ENCODE data around the gene XPR1. TPM values are rescaled to one million over a fixed set of nuclear protein-coding genes. Genes with fewer than 3 reads are reported as not detected.
A peak's percentile ranks its signal among the peaks of the same experiment; 100 is the strongest.
"Not testable (repeated sequence)": the region's sequence is repeated elsewhere in the genome, so short reads cannot be mapped to it uniquely, and the experiment has no call there.

XPR1 gene
- total RNA-seq, 2 donors from 2014 or later = 18.6 to 18.9 TPM

GRCh38 chr1:180854001-180854400 lies 222.2 kb downstream of the XPR1 start:
- Mint-ChIP-seq H3K27me3 (no peaks in the 10 kb centered on the region), H3K4me3 (no peak overlapping the region), H3K4me1 (peaks cover 22% of the 10 kb centered on the region), H3K36me3 (ENCODE audit: low read depth) (peaks cover 11% of the 10 kb centered on the region), H3K27ac (peak overlapping the region; percentile 30)
- H3K9me3 ChIP-seq (ENCODE audit: control insufficient read depth, low read length, poor library complexity, severe bottlenecking) = no peaks in the 10 kb centered on the region
- ATAC-seq = no peak
- DNase-seq = no peak

GRCh38 chr1:180854456-180854855 lies 222.6 kb downstream of the XPR1 start:
- peaks cover 22% of the 10 kb centered on the region for H3K4me1 Mint-ChIP-seq
- H3K27ac Mint-ChIP-seq = peak overlapping the region; percentile 30
- no peaks in the 10 kb centered on the region for H3K9me3 ChIP-seq (ENCODE audit: control insufficient read depth, low read length, poor library complexity, severe bottlenecking)
- no peak overlapping the region for H3K4me3 Mint-ChIP-seq
- no peak for DNase-seq
- no peak for ATAC-seq
- H3K27me3 Mint-ChIP-seq = no peaks in the 10 kb centered on the region
- H3K36me3 Mint-ChIP-seq (ENCODE audit: low read depth) = peaks cover 11% of the 10 kb centered on the region

- ATAC-seq; H3K4me3 Mint-ChIP-seq; H3K27ac Mint-ChIP-seq; H3K27me3 Mint-ChIP-seq; H3K9me3 ChIP-seq (ENCODE audit: control insufficient read depth, low read length, poor library complexity, severe bottlenecking); DNase-seq: not testable (repeated sequence)
- H3K36me3 Mint-ChIP-seq (ENCODE audit: low read depth) = peaks cover 10% of the 10 kb centered on the region
- peaks cover 13% of the 10 kb centered on the region for H3K4me1 Mint-ChIP-seq
Measured at GRCh38 chr1:180857947-180858725, 226.3 kb downstream of the XPR1 start.

- Mint-ChIP-seq H3K4me1 (peaks cover 9% of the 10 kb centered on the region), H3K4me3 (no peak overlapping the region), H3K27me3 (no peaks in the 10 kb centered on the region), H3K27ac (peak overlapping the region; percentile 29), H3K36me3 (ENCODE audit: low read depth) (peaks cover 8% of the 10 kb centered on the region)
- no peak for DNase-seq
- H3K9me3 ChIP-seq (ENCODE audit: control insufficient read depth, low read length, poor library complexity, severe bottlenecking) = no peaks in the 10 kb centered on the region
- no peak for ATAC-seq
Measured at GRCh38 chr1:180859306-180859705, 227.5 kb downstream of the XPR1 start.

- no peak for ATAC-seq
- Mint-ChIP-seq H3K27me3 (no peaks in the 10 kb centered on the region), H3K27ac (peak overlapping the region; percentile 29), H3K36me3 (ENCODE audit: low read depth) (peaks cover 11% of the 10 kb centered on the region), H3K4me3 (no peak overlapping the region), H3K4me1 (peaks cover 9% of the 10 kb centered on the region)
- no peaks in the 10 kb centered on the region for H3K9me3 ChIP-seq (ENCODE audit: control insufficient read depth, low read length, poor library complexity, severe bottlenecking)
- no peak for DNase-seq
Measured at GRCh38 chr1:180860535-180860934, 228.7 kb downstream of the XPR1 start.

- Mint-ChIP-seq H3K4me3 (no peak overlapping the region), H3K27me3 (no peaks in the 10 kb centered on the region), H3K4me1 (peaks cover 3% of the 10 kb centered on the region), H3K27ac (no peak overlapping the region), H3K36me3 (ENCODE audit: low read depth) (peaks cover 3% of the 10 kb centered on the region)
- ATAC-seq (no peak), DNase-seq (no peak)
- no peaks in the 10 kb centered on the region for H3K9me3 ChIP-seq (ENCODE audit: control insufficient read depth, low read length, poor library complexity, severe bottlenecking)
Measured at GRCh38 chr1:180862305-180862704, 230.5 kb downstream of the XPR1 start.

GRCh38 chr1:180863158-180863775 lies 231.4 kb downstream of the XPR1 start:
- Mint-ChIP-seq H3K4me1 (peaks cover 3% of the 10 kb centered on the region), H3K4me3 (no peak overlapping the region), H3K27ac (no peak overlapping the region), H3K27me3 (no peaks in the 10 kb centered on the region), H3K36me3 (ENCODE audit: low read depth) (peaks cover 3% of the 10 kb centered on the region)
- ATAC-seq = no peak
- H3K9me3 ChIP-seq (ENCODE audit: control insufficient read depth, low read length, poor library complexity, severe bottlenecking) = no peaks in the 10 kb centered on the region
- DNase-seq = no peak

- DNase-seq (no peak), ATAC-seq (no peak)
- Mint-ChIP-seq H3K27ac (peak overlapping the region; percentile 79), H3K36me3 (ENCODE audit: low read depth) (peaks cover 8% of the 10 kb centered on the region), H3K27me3 (no peaks in the 10 kb centered on the region), H3K4me3 (no peak overlapping the region), H3K4me1 (peaks cover 7% of the 10 kb centered on the region)
- H3K9me3 ChIP-seq (ENCODE audit: control insufficient read depth, low read length, poor library complexity, severe bottlenecking) = no peaks in the 10 kb centered on the region
Measured at GRCh38 chr1:180881806-180882509, 250.1 kb downstream of the XPR1 start.

GRCh38 chr1:180884588-180885300 lies 252.9 kb downstream of the XPR1 start:
- Mint-ChIP-seq H3K4me1 (peaks cover 9% of the 10 kb centered on the region), H3K4me3 (no peak overlapping the region), H3K36me3 (ENCODE audit: low read depth) (peaks cover 12% of the 10 kb centered on the region), H3K27me3 (no peaks in the 10 kb centered on the region), H3K27ac (no peak overlapping the region)
- ATAC-seq (no peak), DNase-seq (no peak)
- no peaks in the 10 kb centered on the region for H3K9me3 ChIP-seq (ENCODE audit: control insufficient read depth, low read length, poor library complexity, severe bottlenecking)

GRCh38 chr1:180886338-180886737 lies 254.5 kb downstream of the XPR1 start:
- peaks cover 11% of the 10 kb centered on the region for H3K36me3 Mint-ChIP-seq (ENCODE audit: low read depth)
- no peak overlapping the region for H3K27ac Mint-ChIP-seq
- H3K4me3 Mint-ChIP-seq = no peak overlapping the region
- H3K27me3 Mint-ChIP-seq = no peaks in the 10 kb centered on the region
- ATAC-seq = no peak
- DNase-seq = no peak
- H3K9me3 ChIP-seq (ENCODE audit: control insufficient read depth, low read length, poor library complexity, severe bottlenecking) = no peaks in the 10 kb centered on the region
- peaks cover 10% of the 10 kb centered on the region for H3K4me1 Mint-ChIP-seq

- Mint-ChIP-seq H3K4me3 (no peak overlapping the region), H3K36me3 (ENCODE audit: low read depth) (peaks cover 9% of the 10 kb centered on the region), H3K4me1 (peaks cover 8% of the 10 kb centered on the region), H3K27ac (no peak overlapping the region), H3K27me3 (no peaks in the 10 kb centered on the region)
- DNase-seq = no peak
- no peak for ATAC-seq
- no peaks in the 10 kb centered on the region for H3K9me3 ChIP-seq (ENCODE audit: control insufficient read depth, low read length, poor library complexity, severe bottlenecking)
Measured at GRCh38 chr1:180887841-180888240, 256.0 kb downstream of the XPR1 start.

GRCh38 chr1:180888870-180889269 lies 257.0 kb downstream of the XPR1 start:
- DNase-seq (no peak), ATAC-seq (no peak)
- no peaks in the 10 kb centered on the region for H3K27me3 Mint-ChIP-seq
- H3K4me1 Mint-ChIP-seq = peaks cover 8% of the 10 kb centered on the region
- H3K27ac Mint-ChIP-seq = no peak overlapping the region
- H3K4me3 Mint-ChIP-seq = no peak overlapping the region
- no peaks in the 10 kb centered on the region for H3K9me3 ChIP-seq (ENCODE audit: control insufficient read depth, low read length, poor library complexity, severe bottlenecking)
- peaks cover 5% of the 10 kb centered on the region for H3K36me3 Mint-ChIP-seq (ENCODE audit: low read depth)

DNA sequence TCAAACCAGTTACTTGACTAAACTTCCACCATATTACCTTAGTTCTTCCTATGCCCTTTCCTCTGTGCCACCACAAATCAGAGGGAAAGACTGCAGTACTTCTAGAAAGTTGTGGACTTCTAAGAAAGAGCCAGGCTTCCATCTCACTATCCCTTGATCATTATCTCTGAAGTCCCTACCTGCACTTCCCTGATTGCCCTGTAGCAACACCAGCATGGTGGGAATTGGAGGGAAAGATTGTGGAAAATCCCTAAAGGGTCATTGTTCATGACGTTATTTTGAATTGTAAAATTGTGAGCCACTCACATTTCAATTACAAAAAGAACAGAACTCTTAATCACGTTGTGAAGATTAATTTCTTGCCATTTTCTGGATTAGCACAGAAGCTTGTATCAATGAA lies 257.5 kb downstream of the XPR1 start:
- no peak overlapping the region for H3K4me3 Mint-ChIP-seq
- ATAC-seq = no peak
- no peak for DNase-seq
- H3K9me3 ChIP-seq (ENCODE audit: control insufficient read depth, low read length, poor library complexity, severe bottlenecking) = no peaks in the 10 kb centered on the region
- peaks cover 8% of the 10 kb centered on the region for H3K4me1 Mint-ChIP-seq
- no peaks in the 10 kb centered on the region for H3K27me3 Mint-ChIP-seq
- peaks cover 5% of the 10 kb centered on the region for H3K36me3 Mint-ChIP-seq (ENCODE audit: low read depth)
- H3K27ac Mint-ChIP-seq = no peak overlapping the region

All from T-helper 17 cell (primary cell).